GM21529 (cell line): Measurements from ENCODE around the gene BCR.

ENCODE experiments used
- ATAC-seq: cut with Tn5 transposase; IDR thresholded peaks from one replicate; pipeline ENCODE4 v1.9.1; 2021; ENCODE audit not compliant: unreplicated experiment

The BCR gene

DNA sequence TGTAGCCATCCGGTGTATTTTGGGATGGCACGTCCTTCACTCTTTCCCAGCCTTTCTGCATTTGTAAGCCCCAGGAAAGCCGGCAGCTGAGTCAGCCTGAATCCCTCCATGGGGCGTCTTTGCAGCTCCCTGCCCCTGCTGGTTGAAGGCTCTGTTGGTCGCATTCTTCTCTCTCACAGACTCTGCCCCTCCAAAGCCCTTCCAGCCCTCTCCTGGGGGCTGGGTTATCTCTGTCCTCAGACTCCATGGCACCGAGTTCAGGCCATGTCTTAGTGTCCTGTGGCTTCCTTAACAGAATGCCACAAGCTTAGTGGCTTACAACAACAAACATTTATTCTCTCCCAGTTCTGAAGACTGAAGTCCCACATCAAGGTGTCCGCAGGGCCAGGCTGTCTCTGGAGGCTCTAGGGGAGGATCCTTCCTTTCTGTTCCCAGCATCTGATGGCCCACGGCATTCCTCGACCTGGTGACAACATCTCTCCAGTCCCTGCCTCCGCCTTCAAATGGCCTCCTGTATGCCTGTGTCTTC, 62.2 kb downstream of the BCR start:
- no peak for ATAC-seq

- ATAC-seq = no peak
Measured at GRCh38 chr22:23243006-23243573, 62.8 kb downstream of the BCR start.

DNA sequence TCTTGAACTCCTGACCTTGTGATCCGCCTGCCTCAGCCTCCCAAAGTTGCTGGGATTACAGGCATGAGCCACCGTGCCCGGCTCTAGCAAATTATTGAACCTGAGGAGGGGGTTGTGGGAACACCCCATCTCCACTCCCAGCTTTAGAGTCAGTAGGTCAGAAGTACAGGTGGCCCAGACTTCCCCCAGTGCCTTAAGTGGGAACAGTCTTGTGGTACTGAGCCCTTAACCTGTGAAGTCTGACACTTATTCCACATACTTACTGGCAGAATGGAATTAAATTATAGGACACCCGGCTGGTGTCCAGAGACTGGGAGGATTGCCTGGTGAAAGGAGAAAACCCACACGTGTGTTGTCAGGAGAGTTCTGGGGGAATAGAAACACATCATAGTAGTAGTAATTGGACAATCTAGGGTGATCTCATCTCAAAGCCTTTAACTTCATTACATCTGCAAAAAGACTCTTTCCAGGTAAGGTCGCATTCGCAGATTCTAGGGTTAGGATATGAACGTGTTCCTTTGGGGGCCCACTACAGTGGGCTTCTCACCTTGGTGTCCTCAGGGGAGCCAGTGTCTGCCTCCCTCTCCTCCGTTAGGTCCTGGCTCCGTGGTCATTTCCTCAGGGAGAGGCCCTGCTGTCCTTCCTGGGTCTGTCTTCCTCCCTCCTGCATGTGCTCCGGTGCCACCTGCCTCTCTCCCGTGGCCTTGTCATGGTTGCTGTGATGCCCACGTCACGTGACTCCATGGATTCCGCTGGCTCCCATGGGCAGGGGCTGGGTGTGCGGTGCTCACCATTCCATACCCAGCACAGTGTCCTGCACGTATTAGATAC, 63.8 kb downstream of the BCR start:
- no peak for ATAC-seq

GRCh38 chr22:23244690-23245044, 64.4 kb downstream of the BCR start:
- ATAC-seq = no peak

- no peak for ATAC-seq
Measured at GRCh38 chr22:23245045-23245798, 64.9 kb downstream of the BCR start.

DNA sequence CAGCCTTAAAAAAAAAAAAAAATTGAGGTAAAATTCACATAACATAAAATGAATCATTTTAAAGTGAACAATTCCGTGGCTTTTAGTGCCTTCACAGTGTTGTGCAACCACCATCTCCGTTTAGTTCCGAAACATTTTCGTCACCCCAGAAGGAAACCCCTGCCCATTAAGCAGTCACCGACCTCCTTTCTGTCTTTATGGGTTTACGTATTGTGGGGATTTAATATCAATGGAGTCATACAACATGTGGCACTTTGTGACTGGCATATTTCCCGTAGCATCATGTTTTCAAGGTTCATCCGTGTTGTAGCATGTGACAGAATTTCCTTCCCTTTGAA, 65.5 kb downstream of the BCR start:
- no peak for ATAC-seq

DNA sequence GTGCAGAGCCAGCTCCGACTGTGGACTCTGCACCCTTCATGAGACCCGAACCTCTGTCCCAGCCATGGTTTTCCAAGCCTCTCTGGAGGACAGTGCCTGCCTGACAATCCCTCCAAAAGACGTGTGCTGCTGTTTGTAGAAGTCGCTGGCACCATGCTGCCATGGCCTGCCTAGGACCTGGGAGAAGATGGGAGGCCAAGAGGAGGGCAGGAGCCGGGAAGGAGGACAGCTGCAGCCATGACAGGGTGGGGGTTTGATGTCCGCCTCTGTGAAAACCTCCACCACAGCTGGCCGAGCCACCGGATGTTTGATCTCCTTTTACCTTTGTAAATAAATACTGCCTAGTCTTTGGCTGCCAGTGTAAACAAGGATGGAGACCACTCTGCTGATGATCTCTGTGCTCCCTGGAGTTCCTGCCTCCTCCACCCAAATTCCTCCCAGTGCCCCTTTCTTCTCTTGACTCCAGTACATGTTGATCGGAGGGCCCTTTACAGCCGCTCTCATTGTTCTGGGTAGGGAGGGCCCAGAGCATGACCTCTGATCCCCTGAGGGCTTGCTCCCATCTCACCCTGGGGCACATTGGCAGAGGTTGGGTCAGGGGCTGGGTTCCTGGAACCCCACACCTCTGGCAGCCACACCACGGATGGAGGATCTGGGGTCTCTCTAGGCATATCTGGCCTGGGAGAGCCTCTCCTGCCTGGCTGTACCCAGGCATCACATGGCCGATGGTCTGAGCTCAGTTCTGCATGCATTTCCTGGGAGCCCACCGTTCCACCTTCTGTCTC, 66.9 kb downstream of the BCR start:
- no peak for ATAC-seq

DNA sequence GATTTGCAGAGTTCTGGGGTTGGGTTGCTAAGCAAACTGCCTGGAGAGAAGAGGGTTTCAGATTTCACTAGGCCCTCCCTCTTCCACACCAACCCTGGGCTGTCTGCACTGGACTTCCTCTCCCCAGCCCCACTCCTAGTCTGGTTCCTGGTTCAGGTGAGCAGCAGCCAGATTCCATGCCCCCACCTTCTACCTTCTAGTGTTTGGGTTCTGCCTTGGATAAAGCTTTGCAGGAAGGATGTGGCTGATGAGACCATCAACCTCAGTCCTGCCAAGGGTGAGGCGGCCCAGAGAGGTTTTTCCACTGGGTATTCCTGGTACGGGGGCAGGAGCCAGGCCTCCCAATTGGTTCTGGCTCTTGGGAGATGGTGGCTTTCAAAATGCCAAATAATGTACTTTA, 68.3 kb downstream of the BCR start:
- ATAC-seq = no peak

DNA sequence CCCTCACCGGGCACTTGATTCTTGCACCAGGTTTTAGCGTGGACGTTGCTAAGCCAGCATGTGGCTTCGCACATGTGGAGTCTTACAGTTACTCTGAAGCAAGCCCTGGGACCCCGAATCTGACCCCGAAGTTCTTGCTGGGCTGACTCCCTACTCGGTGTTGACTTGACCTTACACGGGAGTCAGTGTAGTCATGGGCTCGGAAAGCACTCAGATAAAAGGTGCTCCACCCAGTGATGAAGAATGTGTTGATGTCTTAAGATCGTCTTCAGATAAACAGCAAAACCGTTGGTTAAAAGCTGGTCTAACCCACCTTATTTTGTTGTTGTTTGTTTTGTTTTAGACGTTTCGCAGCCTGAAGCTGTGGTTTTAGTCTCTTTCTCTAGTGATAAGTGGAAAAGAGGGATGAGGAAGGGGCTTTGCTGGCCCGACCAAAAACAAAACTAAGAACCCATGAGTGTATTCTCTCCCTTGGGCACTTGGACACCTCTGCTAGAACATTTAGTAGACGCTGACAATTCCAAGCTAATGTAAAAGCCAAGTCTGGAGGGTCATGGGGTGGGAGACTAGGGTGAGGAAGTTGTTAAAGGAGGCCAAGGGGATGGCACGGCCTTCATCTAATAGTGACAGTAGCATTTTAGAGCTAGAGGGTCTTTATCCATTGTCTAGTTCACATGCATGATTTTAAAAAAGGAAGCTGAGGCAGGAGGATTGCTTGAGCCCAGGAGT, 69.9 kb downstream of the BCR start:
- ATAC-seq = no peak

- ATAC-seq = no peak
Measured at GRCh38 chr22:23250785-23251363, 70.6 kb downstream of the BCR start.

DNA sequence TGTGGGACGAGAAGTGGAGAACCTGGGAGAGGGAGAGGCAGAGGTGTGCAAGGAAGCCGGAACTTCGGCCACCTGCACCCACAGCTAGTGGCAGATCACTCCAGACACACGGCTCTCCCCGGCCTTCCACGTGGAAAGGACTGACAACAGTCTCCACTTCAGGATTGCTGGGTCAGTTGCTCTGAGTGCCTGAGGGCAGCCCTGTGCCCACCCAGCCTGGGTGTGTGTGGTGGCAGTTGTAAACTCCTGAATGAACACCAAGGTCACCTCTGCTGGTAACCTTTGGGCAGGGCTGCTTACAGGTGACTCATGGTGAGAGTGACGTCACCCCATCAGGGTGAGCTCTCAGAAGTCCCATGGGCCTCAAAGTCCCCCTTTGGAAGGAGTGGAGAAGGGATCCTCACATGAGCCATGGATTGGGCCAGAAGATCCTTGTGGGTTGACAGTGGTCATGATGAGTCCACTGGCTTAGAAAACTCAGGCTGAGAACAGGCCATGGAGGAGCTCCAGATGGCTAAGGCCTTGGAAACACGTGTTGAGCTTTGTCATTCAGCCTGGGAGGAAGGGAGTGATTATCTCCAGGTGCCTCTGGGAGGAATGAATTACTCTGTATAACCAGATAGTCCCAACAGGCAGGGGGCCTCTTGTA, 71.3 kb downstream of the BCR start:
- ATAC-seq = no peak

- ATAC-seq = no peak
Measured at GRCh38 chr22:23253475-23254055, 73.3 kb downstream of the BCR start.

GRCh38 chr22:23255506-23256170, 75.3 kb downstream of the BCR start:
- no peak for ATAC-seq

- no peak for ATAC-seq
Measured at GRCh38 chr22:23256171-23256932, 76.0 kb downstream of the BCR start.

DNA sequence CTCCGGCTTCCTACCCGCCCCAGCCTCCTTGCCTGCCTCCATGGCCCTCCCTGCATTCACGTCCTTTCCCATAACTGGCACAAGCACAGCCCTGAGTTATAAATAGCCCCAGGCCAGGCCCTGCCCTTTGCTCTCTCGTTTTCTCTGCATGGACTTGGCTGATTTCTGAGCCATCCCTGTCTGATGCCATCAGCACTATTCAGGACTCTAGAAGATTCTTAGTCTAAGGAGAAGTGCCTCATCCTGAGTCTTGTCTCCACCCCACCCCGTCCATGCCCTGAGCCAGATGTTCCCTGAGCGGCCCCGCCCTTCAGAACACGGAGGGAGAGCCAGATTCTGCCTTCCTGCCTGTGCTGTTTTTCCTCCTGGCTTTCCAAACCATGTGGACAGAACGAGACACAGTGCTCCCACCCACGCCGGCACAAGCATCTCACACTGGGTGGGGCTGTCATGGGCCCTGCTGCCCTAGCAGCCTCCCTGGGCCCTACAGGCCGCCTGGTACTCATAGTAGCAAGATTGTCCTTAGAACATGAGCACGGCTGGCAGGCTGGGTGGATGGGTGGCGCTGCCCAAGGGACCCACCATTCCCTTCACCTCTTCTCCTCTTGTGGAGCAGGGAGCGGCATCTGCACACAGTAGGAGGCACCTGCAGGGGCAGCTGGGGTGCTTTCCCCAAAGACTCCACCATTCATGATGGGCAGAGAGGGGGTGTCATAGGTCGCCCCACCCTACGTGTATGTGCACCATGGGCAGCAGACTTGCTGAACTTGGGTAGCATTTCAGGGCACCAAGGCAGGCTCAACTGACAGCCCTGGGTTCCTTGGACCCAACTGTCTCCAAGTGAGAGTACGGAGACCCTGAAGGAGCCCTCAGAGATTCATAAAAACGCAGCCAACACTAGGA, 76.9 kb downstream of the BCR start:
- ATAC-seq = no peak

GRCh38 chr22:23257889-23258825, 77.8 kb downstream of the BCR start:
- ATAC-seq = no peak
